GM12878 (cell line): ENCODE results near the gene MAMDC2. TPM values are rescaled to one million over a fixed set of nuclear protein-coding genes. Genes with fewer than 3 reads are reported as not detected.

ENCODE experiments used
- ATAC-seq: fragments of 200-7000 bp; cut with Tn5 transposase; 3 replicates; pipeline ENCODE4 v1.9.1; 2020; ENCODE audit warnings: mild to moderate bottlenecking, moderate library complexity
- BruUV-seq: library from RNA; stranded (reverse); fragments of 400-500 nt; replicated peaks from 2 replicates; lab custom pipeline; 2021; lab: Mats Ljungman, UMichigan
- CTCF ChIA-PET: fragments of 300-600 bp; sonication (Branson Sonifier 250); formaldehyde crosslinking; extraction: SDS; loops from one replicate; lab custom pipeline; 2021; ENCODE audit warnings: inconsistent platforms; lab: Yijun Ruan, JAX
- POLR2A ChIA-PET: fragments of 350-600 bp; formaldehyde crosslinking; extraction: SDS; loops from one replicate; lab custom pipeline; 2021; ENCODE audit warnings: inconsistent platforms; lab: Charles Lee
- RAD21 ChIA-PET: fragments of 300-600 bp; sonication (Branson Sonifier 250); formaldehyde crosslinking; loops from one replicate; lab custom pipeline; 2023; ENCODE audit warnings: antibody characterized with exemption; ENCODE audit not compliant: unreplicated experiment; lab: Charles Lee
- SMC1A ChIA-PET: fragments of 300-600 bp; sonication (Branson Sonifier 250); formaldehyde crosslinking; loops from one replicate; lab custom pipeline; 2023; ENCODE audit not compliant: unreplicated experiment, uncharacterized antibody; lab: Charles Lee
- DNase-seq: peaks from one replicate; pipeline ENCODE4 v3.0.0-alpha.2; 2011; ENCODE audit warnings: low read depth, low spot score
- FAIRE-seq: peaks from 3 replicates; lab custom pipeline; 2011; peaks lifted over from hg19 to GRCh38; lab: Jason Lieb, UNC
- H2AFZ ChIP-seq: 2 replicates; pipeline ENCODE4 v1.6.0; 2011; ENCODE audit warnings: low read depth, low read length, control low read depth; ENCODE audit not compliant: control insufficient read depth
- H3K27ac ChIP-seq: 2 replicates; pipeline ENCODE4 v1.5.1; 2011; ENCODE audit warnings: control low read depth; ENCODE audit not compliant: control insufficient read depth, insufficient read depth
- H3K27me3 ChIP-seq, 2 experiments: replicated peaks in 1 of 2; 2 replicates each; pipeline versions ENCODE4 v1.6.0 to v1.6.1; 2011; ENCODE audit warnings: low read length in 1 of 2; ENCODE audit not compliant: control insufficient read depth in 2 of 2, insufficient read depth in 2 of 2
- H3K36me3 ChIP-seq, 2 experiments: 2 replicates each; pipeline ENCODE4 v1.5.1; 2011; ENCODE audit warnings: low read length in 1 of 2; ENCODE audit not compliant: control insufficient read depth in 2 of 2, insufficient read depth in 2 of 2
- H3K4me1 ChIP-seq: 2 replicates; pipeline ENCODE4 v1.6.1; 2011; ENCODE audit warnings: mild to moderate bottlenecking, low read length, moderate library complexity, mixed read lengths; ENCODE audit not compliant: control insufficient read depth, insufficient read depth
- H3K4me2 ChIP-seq: 2 replicates; pipeline ENCODE4 v1.6.0; 2011; ENCODE audit warnings: control low read depth; ENCODE audit not compliant: control insufficient read depth, insufficient read depth
- H3K4me3 ChIP-seq: fragments of 200-600 bp; sonication (generic); 2 replicates; pipeline ENCODE4 v1.5.1; 2016
- H3K79me2 ChIP-seq: 2 replicates; pipeline ENCODE4 v1.6.0; 2011; ENCODE audit warnings: low read length; ENCODE audit not compliant: control insufficient read depth, insufficient read depth
- H3K9ac ChIP-seq: 2 replicates; pipeline ENCODE4 v1.8.0; 2011; ENCODE audit warnings: low read length, control low read depth, mixed read lengths; ENCODE audit not compliant: control insufficient read depth, insufficient read depth
- H3K9me3 ChIP-seq: replicated peaks from 3 replicates; pipeline ENCODE4 v1.5.1; 2011; ENCODE audit warnings: mild to moderate bottlenecking, low read length; ENCODE audit not compliant: control insufficient read depth, insufficient read depth
- H4K20me1 ChIP-seq: 2 replicates; pipeline ENCODE4 v1.6.0; 2011; ENCODE audit not compliant: control insufficient read depth, insufficient read depth
- SREBF2 ChIP-seq: IDR thresholded peaks from 2 replicates; pipeline ENCODE4 v1.6.1; 2012; ENCODE audit warnings: mild to moderate bottlenecking, low read length
- ZBTB11 ChIP-seq: fragments of 450-650 bp; formaldehyde crosslinking; IDR thresholded peaks from 2 replicates; pipeline ENCODE4 v1.5.0; 2022; ENCODE audit warnings: mild to moderate bottlenecking, missing genetic modification characterization
- WGBS: methylation state at CpG from one replicate; pipeline ENCODE4 v1.1.6; 2016; ENCODE audit warnings: low lambda C conversion rate; ENCODE audit not compliant: insufficient replicate concordance, insufficient coverage; ENCODE audit errors: missing lambda C conversion rate; 5-methylcytosine and 5-hydroxymethylcytosine counted together
- in situ Hi-C: fragments of 300-500 bp; cut with MboI; formaldehyde crosslinking; loops from 9 replicates; pipeline ENCODE4 v1.14.3; 2018; ENCODE audit warnings: mixed read lengths
- intact Hi-C: fragments of 100-400 bp; cut with micrococcal nuclease; formaldehyde crosslinking; loops from one replicate; pipeline ENCODE4 v1.14.2; 2022; ENCODE audit not compliant: unreplicated experiment
- polyA plus RNA-seq, 11 experiments: library from polyadenylated mRNA; depleted of rRNA in 4 of 11; unstranded in 6 of 11; stranded (reverse) in 5 of 11; fragments of >200 nt; fragmentation: Nextera tagmentation in 4 of 11; fragmentation: Illumina TruSeq in 1 of 11; extraction: Ambion mirVana in 4 of 11; extraction: Trizol in 1 of 11; gene quantifications; 1 replicate in 1 of 11; 2 replicates in 10 of 11; pipeline versions ENCODE4 v1.2.1 to v1.2.3, GENCODE V29; 2011 to 2016; ENCODE audit warnings: inconsistent platforms in 2 of 11, missing spikeins in 2 of 11, low read depth in 1 of 11
- total RNA-seq, 4 experiments: library from RNA; depleted of rRNA in 3 of 4; stranded (reverse); fragments of >200 nt in 3 of 4; fragmentation: Illumina TruSeq in 1 of 4; extraction: Trizol in 1 of 4; gene quantifications; 2 replicates each; pipeline versions ENCODE4 v1.2.1 to v1.2.3, GENCODE V29; 2013 to 2021

The MAMDC2 gene
- total and polyA plus RNA-seq, 10 of the 15 experiments (the other 5 are each of a cell fraction or from before 2014, with no cell fraction given) = 0.01 to 0.09 TPM; not detected in 8

DNA sequence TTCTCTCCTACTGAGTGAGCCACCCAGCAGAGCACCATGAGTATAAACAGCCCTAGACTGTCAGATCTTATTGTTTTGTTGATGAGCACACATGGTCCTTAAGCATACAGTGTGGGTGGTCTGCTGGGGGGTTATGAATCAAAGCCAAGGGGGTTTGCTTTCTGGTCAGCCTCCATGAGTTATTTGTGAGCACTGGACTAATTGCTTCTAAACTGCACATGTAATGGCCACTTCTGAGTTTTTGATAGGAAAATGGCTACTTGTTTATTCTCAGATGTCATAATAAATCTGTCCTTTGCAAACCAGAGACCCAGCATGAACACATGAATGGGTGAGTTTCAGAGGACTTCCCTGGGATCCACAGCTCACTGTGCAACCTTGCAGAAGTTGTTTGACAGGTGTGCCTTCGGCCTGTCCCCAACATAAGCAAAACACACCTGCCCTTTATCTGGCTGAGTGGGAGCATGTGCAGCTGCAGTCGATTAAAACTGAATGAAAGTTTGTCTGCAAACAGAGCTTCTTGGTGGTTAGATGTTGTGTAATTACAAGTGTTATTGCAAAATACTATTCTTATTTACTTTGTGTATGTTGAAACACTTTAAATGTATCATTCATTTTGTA, 35.9 kb downstream of the MAMDC2 start:
- no peaks in the 10 kb centered on the region for H3K4me1 ChIP-seq
- H3K4me2 ChIP-seq = no peak overlapping the region
- H2AFZ ChIP-seq = no peak overlapping the region
- no peak for FAIRE-seq
- no peak overlapping the region for H3K4me3 ChIP-seq
- no TSS peak for BruUV-seq
- H3K36me3 ChIP-seq = no peaks in the 10 kb centered on the region
- in situ Hi-C loops = no loop called here
- H3K27me3 ChIP-seq = no peaks in the 10 kb centered on the region; a peak in 1 of 4 replicates
- intact Hi-C loops = no loop called here
- H4K20me1 ChIP-seq = no peaks in the 10 kb centered on the region
- DNase-seq = no peak
- RAD21 ChIA-PET = no interaction called here
- SMC1A ChIA-PET = interaction anchor here (0.9 kb wide), 1 partner anchor 42 kb away, joined by 3 read pairs; no protein-coding TSS in a partner anchor
- no peaks in the 10 kb centered on the region for H3K9me3 ChIP-seq
- H3K79me2 ChIP-seq = no peaks in the 10 kb centered on the region
- TF ChIP-seq SREBF2 = no peak
- TF ChIP-seq ZBTB11 (CRISPR knock-in tag) = no peak
- no peak overlapping the region for H3K9ac ChIP-seq
- WGBS = 3% methylated on average over 2 of the region's 2 CpGs
- no peak overlapping the region for H3K27ac ChIP-seq
- ATAC-seq = no peak
- POLR2A ChIA-PET = no interaction called here
- CTCF ChIA-PET = interaction anchor here (1.8 kb wide), 1 partner anchor 31 kb away, joined by 5 read pairs; no protein-coding TSS in a partner anchor
